HepG2 (cell line): ENCODE results near the gene RGS14. TPM values are rescaled to one million over a fixed set of nuclear protein-coding genes. Genes with fewer than 3 reads are reported as not detected.
A peak's percentile ranks its signal among the peaks of the same experiment; 100 is the strongest.

Experiments
- DNMT3B ChIP-seq: conservative IDR thresholded peaks from 2 replicates; pipeline ENCODE4 v1.6.1; 2016; ENCODE audit warnings: missing biosample characterization, control low read depth
- DR1 ChIP-seq: sonication (generic); formaldehyde crosslinking; IDR thresholded peaks from 2 replicates; pipeline ENCODE4 v1.8.0; 2021; ENCODE audit warnings: mild to moderate bottlenecking, missing genetic modification reagents, inconsistent platforms
- EZH2 ChIP-seq: conservative IDR thresholded peaks from 2 replicates; pipeline ENCODE4 v1.6.1; 2012; ENCODE audit warnings: mild to moderate bottlenecking, low read depth, low read length, moderate library complexity
- GZF1 ChIP-seq: sonication (generic); formaldehyde crosslinking; IDR thresholded peaks from 2 replicates; pipeline ENCODE4 v1.5.1; 2020; ENCODE audit warnings: mild to moderate bottlenecking, missing genetic modification reagents
- NR2F6 ChIP-seq, 2 experiments: IDR thresholded peaks; 2 replicates each; pipeline ENCODE4 v1.6.1; 2016; ENCODE audit warnings: antibody characterized with exemption in 1 of 2, mild to moderate bottlenecking in 1 of 2
- SYNCRIP ChIP-seq: fragments of 200-400 bp; formaldehyde crosslinking; IDR thresholded peaks from 2 replicates; pipeline ENCODE4 v1.6.1; 2018; ENCODE audit warnings: mild to moderate bottlenecking, low read depth, low read length; ENCODE audit not compliant: insufficient read depth
- TEAD2 ChIP-seq: sonication (generic); formaldehyde crosslinking; IDR thresholded peaks from 2 replicates; pipeline ENCODE4 v1.9.0; 2021; ENCODE audit warnings: missing genetic modification reagents
- THAP11 ChIP-seq: IDR thresholded peaks from 2 replicates; pipeline ENCODE4 v1.6.1; 2016; ENCODE audit warnings: missing biosample characterization, missing genetic modification reagents
- ZFP90 ChIP-seq: sonication (generic); formaldehyde crosslinking; IDR thresholded peaks from 2 replicates; pipeline ENCODE4 v1.8.0; 2022; ENCODE audit warnings: missing genetic modification reagents, mild to moderate bottlenecking, inconsistent platforms, borderline replicate concordance
- ZNF589 ChIP-seq: sonication (generic); formaldehyde crosslinking; conservative IDR thresholded peaks from 2 replicates; pipeline ENCODE4 v1.8.0; 2022; ENCODE audit warnings: mild to moderate bottlenecking, moderate library complexity, missing genetic modification reagents
- ZNF841 ChIP-seq: sonication (generic); formaldehyde crosslinking; IDR thresholded peaks from 2 replicates; pipeline ENCODE4 v1.8.1; 2023; ENCODE audit warnings: missing genetic modification reagents, borderline replicate concordance
- ZSCAN30 ChIP-seq: sonication (generic); formaldehyde crosslinking; IDR thresholded peaks from 2 replicates; pipeline ENCODE4 v1.5.0; 2020; ENCODE audit warnings: mild to moderate bottlenecking, missing genetic modification reagents
- polyA plus RNA-seq, 8 experiments: library from polyadenylated mRNA; depleted of rRNA in 3 of 8; stranded (reverse) in 7 of 8; unstranded in 1 of 8; fragments of >200 nt; fragmentation: Illumina TruSeq in 4 of 8; extraction: Trizol in 4 of 8; gene quantifications; 2 replicates each; pipeline versions ENCODE4 v1.2.1 to v1.2.3, GENCODE V29; 2011 to 2016; ENCODE audit warnings: low read depth in 4 of 8, missing spikeins in 1 of 8, mixed read lengths in 1 of 8; ENCODE audit not compliant: insufficient read depth in 1 of 8
- total RNA-seq, 5 experiments: library from RNA; depleted of rRNA; stranded (reverse); fragments of >200 nt; fragmentation: Illumina TruSeq; extraction: Trizol; gene quantifications; 2 replicates each; pipeline ENCODE4 v1.2.3, GENCODE V29; 2016; ENCODE audit warnings: low read depth in 1 of 5
- TF ChIP-seq, protein P1 (sequence below): sonication (generic); formaldehyde crosslinking; IDR thresholded peaks from 2 replicates; pipeline ENCODE4 v1.5.1; 2020; ENCODE audit warnings: mild to moderate bottlenecking, missing genetic modification reagents, moderate library complexity
- TF ChIP-seq, protein P2 (sequence below): sonication (generic); formaldehyde crosslinking; IDR thresholded peaks from 2 replicates; pipeline ENCODE4 v1.4.0; 2020; ENCODE audit warnings: mild to moderate bottlenecking, missing genetic modification reagents
- TF ChIP-seq, protein P3 (sequence below): sonication (generic); formaldehyde crosslinking; IDR thresholded peaks from 2 replicates; pipeline ENCODE4 v1.5.1; 2020; ENCODE audit warnings: missing genetic modification reagents, mild to moderate bottlenecking, borderline replicate concordance
- TF ChIP-seq, protein P4 (sequence below): sonication (generic); formaldehyde crosslinking; IDR thresholded peaks from 2 replicates; pipeline ENCODE4 v1.8.0; 2023; ENCODE audit warnings: mild to moderate bottlenecking, missing genetic modification reagents

Gene RGS14
- total and polyA plus RNA-seq, 2 of the 13 experiments (the other 11 are each of a cell fraction or from before 2014, with no cell fraction given): 11.1 to 17.2 TPM

DNA sequence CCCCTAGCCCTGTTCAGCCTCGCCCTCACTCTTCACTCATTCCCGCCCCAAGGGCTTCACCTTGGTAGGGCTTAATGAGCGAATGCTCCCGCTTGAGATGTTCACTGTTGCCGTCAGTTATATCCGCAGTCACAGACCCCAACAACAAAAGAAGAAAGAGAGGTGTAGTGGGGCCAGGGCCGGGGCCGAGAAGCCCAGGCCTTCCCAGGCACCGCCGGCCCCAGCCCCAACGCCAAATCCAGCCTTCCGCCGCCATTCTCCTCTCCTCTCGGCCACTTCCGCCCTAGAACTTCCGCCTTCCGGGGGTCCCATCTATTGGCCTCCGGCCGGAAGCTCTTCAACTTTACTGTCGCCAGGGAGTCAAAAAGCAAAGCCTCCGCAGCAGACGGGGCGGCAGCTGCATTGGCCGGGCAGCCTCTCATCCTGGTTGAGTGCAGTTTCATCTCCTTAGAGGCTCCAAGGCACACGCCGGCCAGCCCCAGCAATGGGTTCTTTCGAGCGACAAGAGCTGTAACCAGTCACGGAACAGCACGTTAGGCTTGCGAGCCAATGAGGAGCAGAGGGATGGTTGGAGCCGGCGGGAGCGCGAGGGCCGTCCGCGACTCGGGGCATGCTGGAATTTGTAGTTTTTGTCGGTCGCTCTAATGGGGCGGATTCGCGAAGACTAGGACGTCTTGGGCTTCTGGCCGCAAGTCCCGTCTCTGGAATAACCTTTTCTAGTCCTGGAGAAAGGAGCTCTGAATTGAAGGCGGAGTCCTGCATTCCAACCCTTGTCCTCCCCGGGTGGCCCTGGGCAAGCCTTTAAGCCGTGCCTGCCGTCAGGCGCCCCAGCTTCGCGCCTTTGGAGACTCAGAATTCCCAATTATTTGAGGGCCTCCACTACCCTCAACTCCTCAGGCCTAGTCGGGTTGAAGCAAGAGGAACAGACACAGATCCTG, 6.1 kb upstream of the RGS14 start, which contains the start of gene LMAN2 (continued):
- no peak for TF ChIP-seq DNMT3B (CRISPR knock-in tag)
- no peak for TF ChIP-seq EZH2
- no peak for TF ChIP-seq ZNF841
- TF ChIP-seq SYNCRIP: no peak
- TF ChIP-seq, protein P1, sequence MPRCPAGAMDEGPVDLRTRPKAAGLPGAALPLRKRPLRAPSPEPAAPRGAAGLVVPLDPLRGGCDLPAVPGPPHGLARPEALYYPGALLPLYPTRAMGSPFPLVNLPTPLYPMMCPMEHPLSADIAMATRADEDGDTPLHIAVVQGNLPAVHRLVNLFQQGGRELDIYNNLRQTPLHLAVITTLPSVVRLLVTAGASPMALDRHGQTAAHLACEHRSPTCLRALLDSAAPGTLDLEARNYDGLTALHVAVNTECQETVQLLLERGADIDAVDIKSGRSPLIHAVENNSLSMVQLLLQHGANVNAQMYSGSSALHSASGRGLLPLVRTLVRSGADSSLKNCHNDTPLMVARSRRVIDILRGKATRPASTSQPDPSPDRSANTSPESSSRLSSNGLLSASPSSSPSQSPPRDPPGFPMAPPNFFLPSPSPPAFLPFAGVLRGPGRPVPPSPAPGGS (CRISPR knock-in tag): no peak
- no peak for TF ChIP-seq DR1
- TF ChIP-seq GZF1 (CRISPR knock-in tag): no peak
- 0 out of 2 replicates have a peak, but pooled peaks have one; percentile 76 for TF ChIP-seq ZFP90 (CRISPR knock-in tag)
- TF ChIP-seq ZSCAN30 (CRISPR knock-in tag): no peak
- TF ChIP-seq ZNF589 (CRISPR knock-in tag): no peak
- no peak for TF ChIP-seq NR2F6 (IDR thresholded peaks at IDR 0.05)
- TF ChIP-seq NR2F6 (CRISPR knock-in tag; IDR thresholded peaks at IDR 0.05): peak; percentile 28; the same call in 1 of the 2 replicates
- TF ChIP-seq, protein P2, sequence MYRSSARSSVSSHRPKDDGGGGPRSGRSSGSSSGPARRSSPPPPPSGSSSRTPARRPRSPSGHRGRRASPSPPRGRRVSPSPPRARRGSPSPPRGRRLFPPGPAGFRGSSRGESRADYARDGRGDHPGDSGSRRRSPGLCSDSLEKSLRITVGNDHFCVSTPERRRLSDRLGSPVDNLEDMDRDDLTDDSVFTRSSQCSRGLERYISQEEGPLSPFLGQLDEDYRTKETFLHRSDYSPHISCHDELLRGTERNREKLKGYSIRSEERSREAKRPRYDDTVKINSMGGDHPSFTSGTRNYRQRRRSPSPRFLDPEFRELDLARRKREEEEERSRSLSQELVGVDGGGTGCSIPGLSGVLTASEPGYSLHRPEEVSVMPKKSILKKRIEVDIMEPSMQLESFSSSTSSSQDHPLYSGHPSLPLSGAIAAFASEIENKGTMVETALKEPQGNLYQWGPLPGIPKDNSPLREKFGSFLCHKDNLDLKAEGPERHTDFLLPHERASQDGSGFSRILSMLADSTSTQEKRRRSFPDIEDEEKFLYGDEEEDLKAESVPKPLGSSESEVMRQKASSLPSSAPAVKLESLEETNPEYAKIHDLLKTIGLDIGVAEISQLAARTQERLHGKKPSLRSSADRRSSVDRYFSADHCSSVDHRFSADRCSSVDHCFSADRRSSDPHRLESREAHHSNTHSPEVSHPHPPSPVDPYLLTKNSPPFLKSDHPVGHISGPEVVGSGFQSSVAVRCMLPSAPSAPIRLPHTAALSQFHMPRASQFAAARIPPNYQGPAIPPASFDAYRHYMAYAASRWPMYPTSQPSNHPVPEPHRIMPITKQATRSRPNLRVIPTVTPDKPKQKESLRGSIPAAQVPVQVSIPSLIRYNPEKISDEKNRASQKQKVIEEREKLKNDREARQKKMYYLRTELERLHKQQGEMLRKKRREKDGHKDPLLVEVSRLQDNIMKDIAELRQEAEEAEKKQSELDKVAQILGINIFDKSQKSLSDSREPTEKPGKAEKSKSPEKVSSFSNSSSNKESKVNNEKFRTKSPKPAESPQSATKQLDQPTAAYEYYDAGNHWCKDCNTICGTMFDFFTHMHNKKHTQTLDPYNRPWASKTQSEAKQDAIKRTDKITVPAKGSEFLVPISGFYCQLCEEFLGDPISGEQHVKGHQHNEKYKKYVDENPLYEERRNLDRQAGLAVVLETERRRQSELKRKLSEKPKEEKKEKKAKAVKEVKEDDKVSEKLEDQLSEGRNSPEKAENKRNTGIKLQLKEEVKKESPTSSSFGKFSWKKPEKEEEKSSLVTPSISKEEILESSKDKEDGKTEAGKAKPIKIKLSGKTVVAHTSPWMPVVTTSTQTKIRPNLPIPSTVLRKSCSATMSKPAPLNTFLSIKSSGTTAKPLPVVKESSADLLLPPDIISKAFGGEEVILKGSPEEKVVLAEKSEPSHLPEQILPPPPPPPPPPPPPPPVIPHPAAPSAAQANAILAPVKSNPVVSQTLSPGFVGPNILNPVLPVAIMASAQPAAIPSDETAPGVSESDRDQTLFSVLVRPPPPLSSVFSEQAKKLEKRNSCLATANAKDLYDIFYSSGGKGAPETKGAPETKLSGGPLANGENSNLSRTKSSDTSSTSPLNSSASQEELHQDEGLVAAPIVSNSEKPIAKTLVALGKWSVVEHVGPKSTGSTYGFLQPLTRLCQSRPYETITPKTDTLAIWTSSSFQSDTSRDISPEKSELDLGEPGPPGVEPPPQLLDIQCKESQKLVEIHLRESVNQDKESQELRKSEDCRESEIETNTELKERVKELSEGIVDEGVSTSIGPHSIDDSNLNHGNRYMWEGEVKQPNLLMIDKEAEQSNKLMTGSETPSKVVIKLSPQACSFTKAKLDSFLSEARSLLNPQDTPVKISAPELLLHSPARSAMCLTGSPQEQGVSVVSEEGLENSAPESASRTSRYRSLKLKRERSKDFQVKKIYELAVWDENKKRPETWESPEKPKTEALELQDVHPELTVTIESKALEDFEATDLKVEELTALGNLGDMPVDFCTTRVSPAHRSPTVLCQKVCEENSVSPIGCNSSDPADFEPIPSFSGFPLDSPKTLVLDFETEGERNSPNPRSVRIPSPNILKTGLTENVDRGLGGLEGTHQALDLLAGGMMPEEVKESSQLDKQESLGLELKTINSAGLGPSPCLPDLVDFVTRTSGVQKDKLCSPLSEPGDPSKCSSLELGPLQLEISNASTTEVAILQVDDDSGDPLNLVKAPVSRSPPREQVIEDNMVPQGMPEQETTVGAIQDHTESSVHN: no peak
- TF ChIP-seq THAP11: peak; percentile 98
- TF ChIP-seq, protein P3, sequence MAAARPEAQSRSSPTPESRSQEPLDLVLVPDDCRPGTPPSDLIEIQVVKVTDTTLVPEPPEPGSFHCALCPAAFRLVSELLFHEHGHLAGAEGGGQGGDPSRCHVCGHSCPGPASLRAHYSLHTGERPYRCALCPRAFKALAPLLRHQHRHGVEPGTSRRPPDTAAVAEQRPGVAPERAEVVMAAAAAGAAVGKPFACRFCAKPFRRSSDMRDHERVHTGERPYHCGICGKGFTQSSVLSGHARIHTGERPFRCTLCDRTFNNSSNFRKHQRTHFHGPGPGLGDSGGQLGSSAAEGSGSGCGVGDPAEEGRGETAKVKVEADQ: peak; percentile 73; the same call in 1 of the 2 replicates
- TF ChIP-seq, protein P4, sequence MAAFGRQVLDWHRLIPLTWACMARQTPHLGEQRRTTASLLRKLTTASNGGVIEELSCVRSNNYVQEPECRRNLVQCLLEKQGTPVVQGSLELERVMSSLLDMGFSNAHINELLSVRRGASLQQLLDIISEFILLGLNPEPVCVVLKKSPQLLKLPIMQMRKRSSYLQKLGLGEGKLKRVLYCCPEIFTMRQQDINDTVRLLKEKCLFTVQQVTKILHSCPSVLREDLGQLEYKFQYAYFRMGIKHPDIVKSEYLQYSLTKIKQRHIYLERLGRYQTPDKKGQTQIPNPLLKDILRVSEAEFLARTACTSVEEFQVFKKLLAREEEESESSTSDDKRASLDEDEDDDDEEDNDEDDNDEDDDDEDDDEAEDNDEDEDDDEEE (CRISPR knock-in tag): no peak
- no peak for TF ChIP-seq TEAD2 (CRISPR knock-in tag)
